B cell (primary cell): Measurements from ENCODE around the gene NADSYN1. TPM values are rescaled to one million over a fixed set of nuclear protein-coding genes. Genes with fewer than 3 reads are reported as not detected.

Source experiments
- ATAC-seq: fragments of 200-7000 bp; cut with Tn5 transposase; one replicate; pipeline ENCODE4 v1.10.0; 2021; ENCODE audit warnings: low read depth, mild to moderate bottlenecking, moderate number of reproducible peaks, moderate library complexity
- CTCF ChIA-PET: fragments of 350-600 bp; sonication (Branson Sonifier 250); formaldehyde crosslinking; loops from one replicate; lab custom pipeline; 2021; ENCODE audit warnings: antibody characterized with exemption, inconsistent platforms; lab: Charles Lee
- POLR2A ChIA-PET: fragments of 350-600 bp; sonication (Branson Sonifier 250); formaldehyde crosslinking; loops from one replicate; lab custom pipeline; 2021; ENCODE audit warnings: antibody characterized with exemption; lab: Charles Lee
- DNase-seq: peaks from one replicate; pipeline ENCODE4 v3.0.0; 2013
- H2AFZ ChIP-seq: 2 replicates; pipeline ENCODE4 v1.6.1; 2012; ENCODE audit warnings: mild to moderate bottlenecking, low read depth, low read length; ENCODE audit not compliant: insufficient read depth, poor library complexity, severe bottlenecking
- H3K27ac ChIP-seq, 2 donors: 1 replicate in 1 of 2; 2 replicates in 1 of 2; pipeline ENCODE4 v1.5.1; 2012 to 2013; ENCODE audit warnings: low read length in 2 of 2, mild to moderate bottlenecking in 2 of 2, moderate library complexity in 1 of 2
- H3K27me3 ChIP-seq, 4 experiments: fragments of 200-600 bp in 1 of 4; sonication (generic) in 1 of 4; replicated peaks in 1 of 4; 1 replicate in 2 of 4; 2 replicates in 2 of 4; pipeline versions ENCODE4 v1.6.1 to v1.7.0; 2013 to 2016; ENCODE audit warnings: low read length in 3 of 4, mild to moderate bottlenecking in 2 of 4, mixed read lengths in 1 of 4, moderate library complexity in 1 of 4; ENCODE audit not compliant: insufficient read depth in 4 of 4, control insufficient read depth in 3 of 4; ENCODE audit errors: control extremely low read depth in 1 of 4
- H3K36me3 ChIP-seq, 2 experiments: replicated peaks in 1 of 2; 1 replicate in 1 of 2; 2 replicates in 1 of 2; pipeline versions ENCODE4 v1.6.1 to v1.7.1; 2013; ENCODE audit warnings: low read length in 1 of 2; ENCODE audit not compliant: insufficient read depth in 2 of 2, control insufficient read depth in 1 of 2; ENCODE audit errors: control extremely low read depth in 1 of 2, extremely low read depth in 1 of 2
- H3K4me1 ChIP-seq, 2 donors: fragments of 200-600 bp in 1 of 2; sonication (generic) in 1 of 2; 1 replicate in 1 of 2; 2 replicates in 1 of 2; pipeline versions ENCODE4 v1.5.1 to v1.6.1; 2013 to 2017; ENCODE audit warnings: low read length in 2 of 2; ENCODE audit not compliant: control insufficient read depth in 2 of 2, insufficient read depth in 2 of 2
- H3K4me2 ChIP-seq: replicated peaks from 2 replicates; pipeline ENCODE3; 2012; ENCODE audit warnings: mild to moderate bottlenecking, low read depth, low read length; ENCODE audit not compliant: poor library complexity, severe bottlenecking
- H3K4me3 ChIP-seq, 5 experiments: fragments of 200-600 bp in 1 of 5; sonication (generic) in 1 of 5; 1 replicate in 3 of 5; 2 replicates in 2 of 5; pipeline versions ENCODE4 v1.5.1 to v1.7.0; 2011 to 2016; ENCODE audit warnings: low read length in 4 of 5, mild to moderate bottlenecking in 4 of 5, low read depth in 2 of 5, control low read depth in 1 of 5, moderate library complexity in 1 of 5; ENCODE audit not compliant: insufficient read depth in 1 of 5; ENCODE audit errors: control extremely low read depth in 1 of 5, extremely low read depth in 1 of 5
- H3K79me2 ChIP-seq: fragments of 200-600 bp; sonication (generic); one replicate; pipeline ENCODE4 v1.6.0; 2016; ENCODE audit warnings: low read length; ENCODE audit not compliant: control insufficient read depth, insufficient read depth
- H3K9ac ChIP-seq: fragments of 200-600 bp; sonication (generic); 2 replicates; pipeline ENCODE4 v1.6.1; 2017; ENCODE audit warnings: mild to moderate bottlenecking, low read length, moderate library complexity
- H3K9me3 ChIP-seq, 3 donors: one replicate each; pipeline versions ENCODE4 v1.6.1 to v1.7.1; 2013; ENCODE audit warnings: low read length in 2 of 3; ENCODE audit not compliant: control insufficient read depth in 2 of 3, insufficient read depth in 1 of 3; ENCODE audit errors: control extremely low read depth in 1 of 3
- H4K20me1 ChIP-seq: 2 replicates; pipeline ENCODE4 v1.6.0; 2012; ENCODE audit warnings: mild to moderate bottlenecking, low read length; ENCODE audit not compliant: insufficient read depth, control insufficient read depth, poor library complexity, severe bottlenecking
- H3K27ac Mint-ChIP-seq: one replicate; pipeline ENCODE4 v1.8.0; 2021; ENCODE audit warnings: mixed read lengths
- H3K27me3 Mint-ChIP-seq: one replicate; pipeline ENCODE4 v1.8.0; 2021; ENCODE audit warnings: mixed read lengths
- H3K4me1 Mint-ChIP-seq: one replicate; pipeline ENCODE4 v1.8.0; 2021; ENCODE audit warnings: mixed read lengths
- H3K4me3 Mint-ChIP-seq: one replicate; pipeline ENCODE4 v1.8.0; 2021; ENCODE audit warnings: mixed read lengths
- H3K9me3 Mint-ChIP-seq: one replicate; pipeline ENCODE4 v1.8.0; 2022; ENCODE audit warnings: mixed read lengths; ENCODE audit not compliant: insufficient read depth
- CTCF ChIP-seq: fragments of 200-600 bp; IDR thresholded peaks from one replicate; pipeline ENCODE4 v1.8.0; 2022; ENCODE audit warnings: antibody characterized with exemption, mild to moderate bottlenecking
- EZH2 ChIP-seq: IDR thresholded peaks from 2 replicates; pipeline ENCODE4 v1.6.1; 2012; ENCODE audit warnings: borderline replicate concordance, low read depth, mild to moderate bottlenecking, moderate library complexity, low read length; ENCODE audit not compliant: insufficient read depth, poor library complexity, severe bottlenecking
- WGBS: methylation state at CpG from one replicate; pipeline ENCODE4 v1.1.5; 2013; ENCODE audit warnings: missing lambda C conversion rate; ENCODE audit not compliant: insufficient coverage; 5-methylcytosine and 5-hydroxymethylcytosine counted together
- intact Hi-C: fragments of 100-400 bp; cut with micrococcal nuclease; formaldehyde crosslinking; loops from one replicate; pipeline ENCODE4 v1.10.0; 2022
- polyA plus RNA-seq: library from polyadenylated mRNA; depleted of rRNA; stranded (reverse); fragments of >200 nt; gene quantifications from 2 replicates; pipeline ENCODE4 v1.2.3, GENCODE V29; 2012
- total RNA-seq, 2 donors: library from RNA; stranded (reverse); fragments of 120-200 nt in 1 of 2; gene quantifications; 1 replicate in 1 of 2; 2 replicates in 1 of 2; pipeline versions ENCODE4 v1.2.3 to v1.2.4, GENCODE V29; 2013 to 2022

NADSYN1 gene
- total and polyA plus RNA-seq, 2 donors (not counting 1 experiment from before 2014, with no cell fraction given), result 153 to 222 TPM

- H3K4me1 ChIP-seq, result no peaks in the 10 kb centered on the region
- TF ChIP-seq EZH2 (no peak), CTCF (no peak)
- POLR2A ChIA-PET, result no interaction called here
These were observed 37.2 kb downstream of the NADSYN1 start for GRCh38 chr11:71490044-71490730.

GRCh38 chr11:71490731-71491390 is 37.9 kb downstream of the NADSYN1 start:
- 99% methylated on average over 28 of the region's 28 CpGs for WGBS
- no peaks in the 10 kb centered on the region for H3K27me3 ChIP-seq
- ATAC-seq (no peak), DNase-seq (no peak)
- H3K27me3 Mint-ChIP-seq, result no peaks in the 10 kb centered on the region
- no peak overlapping the region for H3K27ac Mint-ChIP-seq
- H3K4me1 Mint-ChIP-seq, result no peaks in the 10 kb centered on the region
- H3K4me2 ChIP-seq, result no peak overlapping the region
- no peak overlapping the region for H3K4me3 Mint-ChIP-seq
- no peak overlapping the region for H3K4me3 ChIP-seq
- POLR2A ChIA-PET, result no interaction called here
- H2AFZ ChIP-seq, result no peak overlapping the region
- H3K9ac ChIP-seq, result no peak overlapping the region
- intact Hi-C loops, result no loop called here
- no peaks in the 10 kb centered on the region for H3K79me2 ChIP-seq
- no peaks in the 10 kb centered on the region for H4K20me1 ChIP-seq
- H3K36me3 ChIP-seq, result peaks cover 0 to 57% of the 10 kb centered on the region in 2 experiments
- no peaks in the 10 kb centered on the region for H3K4me1 ChIP-seq
- no peaks in the 10 kb centered on the region for H3K9me3 ChIP-seq
- no peaks in the 10 kb centered on the region for H3K9me3 Mint-ChIP-seq
- H3K27ac ChIP-seq, result no peak overlapping the region
- CTCF ChIA-PET, result no interaction called here
- TF ChIP-seq EZH2, result no peak
- no peak for TF ChIP-seq CTCF

More at GRCh38 chr11:71490044-71490730, 37.2 kb downstream of the NADSYN1 start:
- Histone ChIP-seq H3K36me3 (peaks cover 0 to 57% of the 10 kb centered on the region in 2 experiments), H2AFZ (no peak overlapping the region), H3K9me3 (no peaks in the 10 kb centered on the region), H3K9ac (no peak overlapping the region), H3K4me3 (no peak overlapping the region), H3K27ac (no peak overlapping the region), H3K27me3 (no peaks in the 10 kb centered on the region), H3K4me2 (no peak overlapping the region), H3K79me2 (no peaks in the 10 kb centered on the region), H4K20me1 (no peaks in the 10 kb centered on the region)
- ATAC-seq (no peak), DNase-seq (no peak)
- Mint-ChIP-seq H3K27me3 (no peaks in the 10 kb centered on the region), H3K4me1 (no peaks in the 10 kb centered on the region), H3K9me3 (no peaks in the 10 kb centered on the region), H3K4me3 (no peak overlapping the region), H3K27ac (no peak overlapping the region)
- CTCF ChIA-PET, result no interaction called here
- intact Hi-C loops, result no loop called here
- 96% methylated on average over 23 of the region's 23 CpGs for WGBS
